Ureter (tissue), 1 donor: ENCODE data around the gene SMARCE1. TPM values are rescaled to one million over a fixed set of nuclear protein-coding genes. Genes with fewer than 3 reads are reported as not detected.

Experiments
- DNase-seq: peaks from one replicate; pipeline ENCODE4 v3.0.0-alpha.2; 2020; ENCODE audit warnings: low spot score
- total RNA-seq: library from RNA; stranded (reverse); gene quantifications from one replicate; pipeline ENCODE4 v1.2.4, GENCODE V29; 2023
- donor health status: DM: yes; HTN: yes; CAD: no.

The SMARCE1 gene
- total RNA-seq, 1 donor from 2014 or later, result 117 TPM

DNA sequence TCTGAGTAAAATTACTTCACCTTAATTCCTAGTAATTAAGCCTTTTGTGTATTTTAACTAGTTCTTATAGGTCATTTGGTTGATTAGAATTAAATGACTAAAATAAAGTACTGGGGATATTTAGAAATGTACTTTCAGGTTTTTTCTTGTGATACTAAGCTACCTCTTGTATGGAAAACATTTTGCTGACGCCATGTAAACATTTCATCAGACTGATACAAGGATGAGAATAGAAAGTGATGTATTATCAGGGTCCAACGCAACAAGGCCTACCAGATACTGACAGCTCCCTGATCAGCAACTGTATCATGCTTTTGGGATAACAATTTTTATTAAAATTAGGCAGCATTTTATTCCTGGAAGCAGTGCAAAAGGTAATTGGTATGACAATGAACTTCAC is 1.7 kb downstream of the SMARCE1 start:
- DNase-seq, result no peak

DNA sequence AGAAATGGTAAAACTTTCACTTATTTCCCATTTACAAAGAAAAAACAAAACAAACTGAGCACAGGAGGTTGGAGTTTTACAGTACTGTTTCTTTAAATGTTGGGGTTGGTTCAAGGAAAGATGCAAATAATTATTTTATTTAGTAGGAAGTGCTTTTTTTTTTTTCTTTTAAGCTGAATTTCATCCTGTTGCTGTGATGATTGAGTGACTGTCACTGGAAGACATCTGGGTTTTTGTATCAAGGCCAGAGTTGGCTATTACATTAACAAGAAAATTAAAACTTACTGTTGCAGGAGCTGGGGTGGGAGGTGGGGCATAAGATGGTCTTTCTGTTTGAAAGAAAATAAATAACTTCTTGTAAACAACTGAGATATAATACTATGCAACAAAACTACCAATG is 2.3 kb downstream of the SMARCE1 start:
- DNase-seq, result no peak

DNA sequence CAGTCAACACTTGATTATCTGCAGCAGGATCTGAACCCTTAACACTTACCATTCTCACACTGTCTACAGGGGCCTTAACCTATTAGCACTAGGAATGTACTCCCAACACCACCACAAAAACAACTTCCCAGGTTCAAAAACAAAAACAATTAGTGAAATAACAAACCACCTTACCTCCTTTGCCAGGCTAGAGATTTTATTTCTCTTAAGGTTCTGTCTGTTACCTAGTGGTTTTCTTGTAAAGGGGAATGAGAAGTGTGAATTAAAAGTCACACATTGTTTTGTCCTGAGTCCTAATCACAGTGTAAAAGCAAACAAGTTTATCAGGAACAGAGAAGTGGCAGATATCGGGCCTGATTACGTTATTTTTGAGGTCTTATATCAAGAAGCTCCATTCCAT is 9.7 kb downstream of the SMARCE1 start:
- DNase-seq, result no peak

DNA sequence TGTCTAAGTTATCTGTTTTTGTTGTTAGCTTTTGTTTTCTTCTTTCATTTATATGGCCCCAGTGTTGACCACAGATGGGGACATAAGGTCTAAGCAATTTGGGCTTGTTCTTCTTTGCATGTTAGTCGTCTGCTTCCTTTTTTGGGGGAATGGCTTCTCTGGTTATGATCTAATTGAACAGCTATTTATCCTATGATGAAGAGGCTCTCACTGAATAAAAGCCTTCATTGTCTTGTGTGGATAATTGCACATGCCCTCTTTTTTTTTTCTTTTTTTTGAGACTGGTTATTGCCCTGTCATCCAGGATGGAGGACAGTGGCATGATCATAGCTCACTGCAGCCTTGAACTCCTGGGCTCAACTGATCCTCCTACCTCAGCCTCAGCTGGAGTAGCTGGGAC is 13.7 kb downstream of the SMARCE1 start:
- no peak for DNase-seq

DNA sequence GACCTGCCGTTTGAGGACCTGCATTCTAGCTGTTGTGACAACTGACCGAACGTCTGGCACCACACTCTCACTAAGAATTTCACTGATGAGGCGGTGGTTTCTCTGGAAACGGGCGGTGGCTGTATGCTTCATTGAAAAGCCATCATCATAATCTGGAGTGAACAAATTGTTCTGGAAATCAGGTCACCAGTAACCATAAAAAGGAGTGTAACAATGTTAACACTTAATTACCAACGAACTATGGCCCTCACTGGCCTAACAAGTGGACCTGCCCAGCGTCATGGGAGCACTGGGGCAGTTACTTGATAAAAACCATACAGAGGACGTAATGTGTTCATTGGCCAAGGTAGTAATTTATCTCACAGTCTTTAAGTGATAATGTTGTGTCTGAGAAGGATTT is 15.4 kb downstream of the SMARCE1 start:
- no peak for DNase-seq

DNA sequence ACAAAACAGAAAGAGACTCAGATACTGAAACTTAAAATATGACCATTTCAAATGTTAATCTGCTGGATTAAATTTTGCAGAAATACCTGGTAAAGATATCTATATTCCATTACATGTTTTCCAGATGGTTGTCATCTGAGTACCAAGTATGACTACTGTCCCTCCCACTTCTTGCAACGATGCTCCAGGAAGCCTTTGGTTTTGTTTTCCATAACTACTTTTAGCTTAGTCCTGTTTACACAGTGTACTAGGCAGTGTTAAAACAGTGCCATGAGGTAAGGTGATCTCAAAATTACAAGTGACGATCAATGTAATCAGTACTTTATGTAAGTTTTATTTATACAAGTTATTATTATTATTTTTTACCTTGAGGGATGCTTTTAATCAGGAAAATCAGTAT is 17.8 kb downstream of the SMARCE1 start:
- DNase-seq, result no peak

DNA sequence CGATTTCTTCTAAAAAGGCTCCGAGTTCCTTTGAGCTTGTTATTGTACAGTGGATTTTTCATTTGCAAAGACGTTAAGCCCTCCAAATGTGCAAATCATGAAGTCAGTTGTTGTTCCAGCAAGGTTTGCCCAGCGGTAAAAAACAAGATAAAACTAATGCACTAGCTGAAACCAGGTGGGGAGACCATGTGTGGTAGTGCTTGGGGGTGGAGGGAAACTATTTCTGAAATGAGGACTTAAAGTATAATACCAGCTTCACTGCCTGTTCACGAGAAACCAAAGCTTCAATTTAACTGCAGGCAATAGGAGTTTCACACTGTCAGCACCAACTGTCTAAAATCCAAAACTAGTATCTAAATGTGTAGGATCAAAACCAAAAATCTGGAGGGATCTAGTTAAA is 22.3 kb downstream of the SMARCE1 start:
- no peak for DNase-seq

DNA sequence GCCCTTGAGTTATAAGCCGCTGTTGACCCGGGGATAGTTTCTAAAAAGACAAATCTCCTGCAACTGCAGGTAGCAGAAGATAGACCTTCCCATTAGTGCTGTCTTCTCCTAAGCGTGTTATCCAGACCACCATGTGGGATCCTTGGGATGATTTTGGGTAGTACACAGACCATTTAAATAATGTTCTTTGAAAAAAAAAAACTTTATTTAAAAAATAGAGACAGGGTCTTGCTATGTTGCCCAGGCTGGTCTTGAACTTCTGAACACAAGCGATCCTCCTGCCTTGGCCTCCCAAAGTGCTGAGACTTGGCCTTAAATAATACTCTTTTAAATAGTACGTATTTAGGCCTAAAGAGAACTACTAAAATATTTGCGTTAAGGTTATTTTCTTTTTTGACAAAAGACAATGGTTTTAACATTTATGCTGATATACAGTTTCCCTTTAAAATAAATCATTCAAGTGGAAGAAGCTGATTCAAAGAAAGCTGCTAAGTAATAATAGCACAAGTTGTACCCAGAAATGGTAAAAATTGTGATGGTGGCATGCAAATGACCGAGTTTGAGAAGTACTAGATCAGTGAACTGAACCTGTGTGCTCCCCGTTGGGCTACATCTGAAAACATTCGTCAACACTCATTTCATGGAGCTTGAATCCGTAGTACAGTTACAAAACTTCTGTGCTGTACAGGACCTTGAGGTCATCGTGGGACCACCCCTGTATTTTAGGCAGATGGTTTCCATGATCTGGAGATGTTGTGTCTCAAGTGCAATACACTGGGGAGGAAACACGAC is 24.0 kb downstream of the SMARCE1 start:
- no peak for DNase-seq

DNA sequence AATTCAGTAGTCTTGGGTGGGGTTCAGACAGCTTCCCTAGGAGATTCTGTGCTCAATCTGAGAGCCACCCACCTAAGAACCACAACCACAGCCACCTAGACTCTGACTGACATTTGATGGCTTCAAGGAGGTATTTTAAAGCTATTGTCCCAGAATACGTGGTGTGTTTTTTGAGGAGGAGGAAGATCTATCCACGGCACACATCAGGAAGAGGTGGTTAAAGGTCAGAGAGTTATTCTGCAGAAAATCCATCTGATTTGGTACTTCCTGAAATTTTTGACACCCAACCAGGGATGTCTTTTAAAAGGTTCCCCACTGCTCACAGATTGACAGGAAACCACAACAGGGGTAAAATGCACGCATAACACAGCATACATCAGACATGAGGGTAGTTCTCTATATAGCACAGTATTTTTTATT is 25.1 kb downstream of the SMARCE1 start:
- no peak for DNase-seq

DNA sequence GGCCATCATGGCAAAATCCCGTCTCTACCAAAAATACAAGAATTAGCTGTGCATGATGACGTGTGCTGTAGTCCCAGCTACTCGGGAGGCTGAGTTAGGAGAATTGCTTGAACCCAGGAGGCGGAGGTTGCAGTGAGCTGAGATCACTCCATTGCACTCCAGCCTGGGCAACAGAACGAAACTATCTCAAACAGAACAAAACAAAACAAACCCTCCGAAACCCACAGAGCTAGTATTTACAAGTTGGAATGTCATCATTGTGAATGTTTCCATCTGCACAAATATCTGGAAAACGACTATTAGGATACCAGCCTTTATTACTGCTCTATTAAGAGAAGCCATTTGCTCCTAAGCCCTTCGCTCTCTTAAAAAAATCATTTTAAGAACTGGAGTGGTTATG is 26.0 kb downstream of the SMARCE1 start:
- no peak for DNase-seq

DNA sequence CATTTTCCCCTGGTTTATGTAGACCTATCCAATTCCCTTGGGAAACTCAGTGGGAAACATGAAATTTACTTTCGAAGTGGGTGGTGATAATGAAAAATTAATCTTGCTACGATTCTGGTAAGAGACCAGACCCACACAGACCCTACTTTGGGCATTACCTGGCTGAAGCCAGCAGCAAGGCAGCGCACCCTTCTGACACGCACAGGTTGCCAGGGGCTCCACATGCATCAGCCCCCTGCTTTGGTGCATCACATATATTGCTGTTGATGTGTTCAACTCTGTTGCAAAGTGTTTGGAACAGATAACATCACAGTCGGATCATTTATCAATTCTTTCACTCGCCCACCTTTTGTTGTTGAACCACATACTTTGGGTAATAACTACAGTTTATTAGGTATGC is 26.6 kb downstream of the SMARCE1 start:
- no peak for DNase-seq

DNA sequence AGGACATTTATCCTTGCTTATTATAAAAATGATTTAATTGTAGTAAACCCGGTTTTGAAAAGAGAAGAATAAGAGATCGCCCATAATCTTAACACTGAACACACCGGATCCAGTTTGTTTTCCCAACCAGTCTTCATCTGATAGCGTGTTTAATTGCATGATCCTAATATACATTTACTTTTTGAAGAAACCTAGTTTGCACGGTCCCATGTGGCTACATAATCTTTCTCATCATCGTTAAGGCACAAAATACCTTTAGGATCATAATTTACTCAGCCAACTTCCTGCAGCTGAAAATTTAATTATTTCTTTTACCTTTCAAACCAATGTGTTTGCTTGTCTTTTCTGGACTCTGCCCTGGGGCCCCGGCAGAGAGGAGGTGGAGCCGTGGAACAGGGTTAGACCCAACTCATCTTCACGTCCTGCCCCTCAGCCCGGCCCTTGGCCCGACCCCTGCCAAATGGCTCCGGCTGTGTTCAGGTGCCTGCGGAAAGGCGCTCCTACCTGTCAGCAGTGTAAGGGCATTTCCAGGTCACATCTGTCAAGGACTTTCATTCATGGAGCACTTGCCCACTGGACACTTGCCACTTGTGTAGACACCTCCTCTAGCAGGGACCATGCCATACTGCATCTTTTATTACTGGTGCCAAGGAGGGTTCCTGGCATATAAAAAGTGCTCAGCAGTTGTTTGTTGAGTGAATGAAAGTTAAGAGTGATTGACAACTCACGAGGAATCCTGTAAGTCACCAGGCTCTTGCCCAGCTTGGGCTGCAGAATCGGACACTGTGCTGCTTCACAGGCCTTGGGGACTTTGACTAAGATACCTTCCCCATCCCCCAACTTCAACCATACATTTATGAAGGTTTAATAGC is 28.6 kb downstream of the SMARCE1 start:
- no peak for DNase-seq

DNA sequence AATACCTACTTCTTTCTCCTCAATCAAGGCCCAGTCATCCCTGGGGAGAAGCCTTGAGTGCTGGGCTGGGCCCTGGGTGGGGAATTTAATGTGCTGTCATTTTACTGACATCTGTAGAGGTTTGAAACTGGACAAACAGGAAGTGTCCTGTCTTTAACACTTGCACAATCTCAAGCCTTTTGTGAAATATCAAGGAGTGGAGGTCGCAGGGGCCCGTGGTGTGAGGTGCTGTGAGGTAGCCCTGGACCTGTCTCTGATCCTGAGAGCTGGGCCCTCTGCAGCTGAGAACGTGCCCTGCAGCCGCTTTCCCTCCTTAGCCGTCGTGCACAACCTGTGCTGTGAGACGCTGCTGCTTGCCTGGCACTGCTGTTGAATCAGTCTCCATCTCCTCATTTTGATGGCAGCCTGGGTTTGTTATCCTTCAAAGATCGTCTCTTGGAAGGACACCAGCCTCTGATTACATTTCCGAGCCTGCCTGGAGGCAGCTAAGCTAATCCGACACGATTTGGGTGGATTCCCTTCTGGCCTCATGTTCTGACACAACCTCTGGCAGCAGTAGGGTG is 29.9 kb downstream of the SMARCE1 start:
- DNase-seq, result no peak

DNA sequence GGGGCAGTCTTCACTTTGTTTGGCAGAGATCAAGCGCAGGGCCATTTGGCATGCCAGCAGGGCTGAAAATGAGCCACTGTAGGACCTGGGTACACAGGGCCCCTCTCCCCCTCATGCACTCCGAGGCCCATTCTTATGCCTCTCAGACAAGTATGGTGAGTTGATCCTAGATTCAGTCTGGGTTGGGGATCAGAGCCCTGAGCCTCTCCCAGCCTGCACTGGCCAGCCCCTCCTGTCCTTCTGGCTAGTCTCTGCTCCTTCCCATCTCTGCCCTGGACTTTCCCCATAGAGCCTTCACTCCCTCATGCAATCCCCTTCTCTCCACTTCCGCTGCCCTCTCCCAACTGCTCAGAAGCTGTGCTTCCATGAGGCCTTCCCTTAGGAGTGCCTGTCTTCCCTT is 31.0 kb downstream of the SMARCE1 start:
- DNase-seq, result no peak

DNA sequence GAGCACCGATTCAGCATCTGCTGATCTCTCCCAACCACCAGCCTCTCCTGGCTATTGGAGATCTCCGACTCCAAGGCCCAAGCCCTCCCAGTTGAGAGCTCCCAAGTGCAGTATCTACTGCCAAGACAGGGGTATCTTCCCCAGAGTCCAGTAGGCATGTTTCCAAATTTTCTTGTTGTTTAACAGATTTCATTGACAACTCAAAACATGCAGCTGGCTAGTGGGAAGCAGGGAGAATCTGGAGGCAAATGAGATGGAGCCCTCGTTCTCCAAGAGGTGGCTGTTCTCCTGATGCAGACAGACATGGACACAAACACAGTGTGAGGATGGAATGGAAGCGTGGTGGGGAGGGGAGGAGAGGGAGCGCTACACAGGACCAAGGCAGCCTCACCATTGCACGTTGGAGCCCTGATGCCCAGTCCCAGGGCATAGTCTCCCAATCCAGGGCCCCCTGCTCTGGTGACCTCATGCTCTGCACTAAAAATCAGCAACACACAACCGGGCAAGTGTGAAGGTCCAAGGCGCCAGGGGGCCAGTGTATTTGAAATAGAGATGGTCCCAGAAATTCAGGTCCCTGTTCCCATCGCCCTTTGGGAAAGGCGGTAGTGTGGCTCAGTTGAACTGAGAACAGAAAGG is 31.7 kb downstream of the SMARCE1 start:
- no peak for DNase-seq

DNA sequence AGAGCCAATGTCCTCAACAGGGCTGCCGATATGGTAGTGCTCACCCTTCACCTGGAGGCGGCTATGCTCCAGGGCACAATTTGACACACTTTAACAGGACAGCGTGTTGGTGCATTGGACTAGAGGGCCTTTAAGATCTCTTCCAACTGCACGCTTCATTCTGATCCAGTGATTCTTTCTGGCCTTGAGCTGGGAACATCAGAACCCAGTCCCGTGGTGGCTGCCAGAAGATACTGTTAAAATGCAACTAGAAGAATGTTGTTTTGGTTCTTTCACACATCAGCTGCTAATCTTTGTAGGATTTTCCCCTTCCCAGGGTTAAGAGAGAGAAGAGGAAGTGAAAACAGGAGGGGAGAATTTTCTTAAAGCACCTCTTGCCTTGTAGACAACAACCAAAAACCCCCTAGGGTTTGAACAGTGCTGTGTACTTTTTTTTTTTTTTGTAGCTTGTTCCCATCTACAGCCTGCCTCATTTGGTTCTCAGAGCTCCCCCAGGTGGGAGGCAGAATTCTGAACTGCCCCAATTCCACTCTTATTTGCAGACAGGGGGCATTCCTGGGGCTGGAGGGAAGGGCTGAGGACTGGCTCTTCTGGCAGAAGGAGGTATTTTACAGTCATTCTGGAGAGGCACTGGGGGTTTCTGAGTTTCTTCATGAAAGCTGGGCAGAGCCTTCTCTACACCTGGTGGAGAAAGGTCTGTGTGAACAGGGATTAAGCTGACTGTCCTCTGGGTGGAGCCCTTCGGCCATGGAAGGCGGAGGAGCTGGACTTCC is 32.4 kb downstream of the SMARCE1 start:
- DNase-seq, result peak; percentile 65

DNA sequence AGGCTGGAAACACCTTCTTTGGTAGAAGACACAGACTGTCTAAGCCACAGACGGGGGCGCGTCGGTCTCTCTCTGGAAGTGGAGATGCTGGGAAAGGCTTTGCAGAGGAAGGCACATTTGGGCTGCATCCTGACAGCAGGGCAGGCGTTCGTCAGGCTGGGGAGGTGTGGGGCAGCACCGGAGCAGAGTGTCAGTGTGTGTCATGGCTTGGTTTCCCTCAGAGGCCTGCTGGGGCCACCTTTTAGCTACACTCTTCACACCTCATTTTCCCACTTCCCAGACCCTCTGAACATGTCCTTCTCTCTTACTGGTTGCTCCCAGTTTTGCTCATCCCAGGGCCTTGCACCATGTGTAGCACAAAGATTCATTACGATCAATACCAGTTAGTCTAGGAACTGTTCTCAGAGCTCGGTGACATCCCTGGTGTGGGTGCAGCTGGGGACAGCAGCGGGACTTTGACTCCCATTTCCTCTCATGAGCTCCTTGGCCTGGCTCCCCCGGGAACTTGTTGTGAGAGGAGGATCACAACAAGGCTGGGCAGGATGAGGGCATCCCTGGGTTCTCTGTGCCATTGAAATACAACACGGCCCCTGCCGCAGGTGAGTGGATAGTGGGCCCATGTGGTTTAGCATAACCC is 33.1 kb downstream of the SMARCE1 start:
- no peak for DNase-seq

DNA sequence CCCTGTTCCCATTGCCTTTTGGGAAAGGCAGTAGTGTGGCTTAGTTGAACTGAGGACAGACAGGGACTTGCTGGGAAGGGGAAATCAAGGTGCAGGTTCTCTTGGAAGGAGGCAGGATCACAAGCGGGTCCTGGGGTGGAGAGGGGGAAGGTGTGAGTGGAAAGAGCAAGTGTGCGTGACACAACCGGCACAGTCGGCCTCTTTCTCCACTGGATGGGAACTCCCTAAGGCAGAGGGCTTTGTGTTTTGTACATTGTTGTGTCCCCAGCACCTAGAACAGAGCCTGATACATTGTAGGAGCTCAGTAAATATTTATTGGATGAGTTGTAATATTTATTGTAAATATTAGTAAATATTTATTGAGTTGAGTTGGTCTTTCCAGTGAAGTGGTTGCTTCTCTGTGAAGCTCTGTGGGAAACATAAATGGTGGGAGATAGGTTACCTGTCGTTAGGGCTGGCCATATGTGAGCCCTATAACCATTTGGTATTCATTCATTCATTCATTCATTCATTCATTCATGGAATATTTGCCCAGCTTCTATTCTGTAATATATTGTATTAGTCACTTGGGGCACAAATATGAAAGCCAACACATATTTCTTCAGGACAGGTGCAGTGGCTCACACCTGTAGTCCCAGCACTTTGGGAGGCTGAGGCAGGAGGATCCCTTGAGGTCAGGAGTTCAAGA is 34.0 kb downstream of the SMARCE1 start:
- DNase-seq, result no peak

DNA sequence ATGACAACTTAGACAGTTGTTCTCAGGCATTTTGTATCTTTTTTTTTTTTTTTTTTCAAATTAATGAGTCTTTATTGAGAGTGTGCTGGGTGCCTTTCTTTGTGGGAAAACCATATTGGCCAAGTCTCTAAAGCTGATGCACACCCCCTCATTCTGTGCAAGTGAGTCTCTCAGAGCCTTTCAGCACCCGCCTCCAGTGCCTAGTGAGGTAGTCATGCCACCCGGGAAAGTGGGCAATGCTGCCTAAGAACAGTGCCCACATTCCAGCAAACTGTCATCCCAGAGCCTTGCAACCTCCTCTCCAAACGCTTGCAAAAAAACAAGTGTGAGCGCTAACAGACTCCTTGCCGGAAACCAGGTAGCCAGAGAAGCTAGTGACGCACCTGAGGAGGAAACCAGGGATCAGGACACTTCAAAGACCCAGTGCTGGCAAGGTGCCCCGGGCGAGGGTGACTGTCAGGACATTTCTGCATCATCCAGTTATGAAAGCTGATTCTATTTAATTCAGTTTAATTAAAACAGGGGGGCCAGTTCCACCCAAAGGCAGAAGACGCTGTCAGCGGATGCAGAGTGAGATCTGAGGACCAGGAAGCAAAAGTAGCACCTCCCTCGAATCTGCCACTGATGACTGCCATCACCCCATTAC is 34.9 kb downstream of the SMARCE1 start:
- no peak for DNase-seq
